HCEC 1CT (cell line): ENCODE measurements around the gene MYO9B.
"Not testable (repeated sequence)": the region's sequence is repeated elsewhere in the genome, so short reads cannot be mapped to it uniquely, and the experiment has no call there.

ENCODE experiments used
- DNase-seq: peaks from one replicate; pipeline ENCODE4 v3.0.0-alpha.2; 2017

MYO9B gene

DNA sequence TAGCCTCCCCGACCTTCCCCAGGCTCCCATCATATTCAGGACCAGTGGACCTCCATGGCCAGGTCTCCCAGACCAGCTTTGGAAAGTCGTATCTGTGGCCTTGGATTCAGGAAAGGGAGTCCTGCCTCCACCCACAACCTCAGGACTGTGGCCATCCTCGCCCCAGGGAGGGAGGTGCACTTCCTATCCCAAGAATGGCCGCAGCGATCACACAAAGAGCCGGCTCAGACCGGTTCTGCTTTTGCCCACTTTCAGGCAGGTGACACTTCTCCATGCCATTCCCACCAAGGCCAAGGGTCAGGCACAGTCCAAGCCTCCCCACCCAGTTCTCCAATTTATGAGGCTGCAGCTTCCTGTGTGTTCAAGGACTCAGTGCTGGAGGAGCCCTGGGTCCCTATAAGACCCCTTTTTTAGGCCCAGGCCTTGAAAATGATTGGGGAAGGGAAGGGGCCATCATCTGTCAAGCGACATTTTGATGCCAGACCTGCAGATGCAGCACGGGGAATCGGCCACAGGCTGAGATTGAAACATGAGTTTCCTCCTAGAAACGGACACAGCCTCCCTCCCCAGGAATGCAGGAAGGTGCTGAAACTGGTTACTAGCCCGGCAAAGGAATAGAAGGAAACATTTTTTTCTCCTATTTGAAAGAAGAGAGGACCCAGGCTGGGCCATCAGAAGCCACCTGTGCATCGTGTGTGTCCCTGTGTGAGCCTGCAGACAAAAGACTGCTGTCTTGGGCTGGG lies 74.0 kb downstream of the MYO9B start:
- no peak for DNase-seq

DNA sequence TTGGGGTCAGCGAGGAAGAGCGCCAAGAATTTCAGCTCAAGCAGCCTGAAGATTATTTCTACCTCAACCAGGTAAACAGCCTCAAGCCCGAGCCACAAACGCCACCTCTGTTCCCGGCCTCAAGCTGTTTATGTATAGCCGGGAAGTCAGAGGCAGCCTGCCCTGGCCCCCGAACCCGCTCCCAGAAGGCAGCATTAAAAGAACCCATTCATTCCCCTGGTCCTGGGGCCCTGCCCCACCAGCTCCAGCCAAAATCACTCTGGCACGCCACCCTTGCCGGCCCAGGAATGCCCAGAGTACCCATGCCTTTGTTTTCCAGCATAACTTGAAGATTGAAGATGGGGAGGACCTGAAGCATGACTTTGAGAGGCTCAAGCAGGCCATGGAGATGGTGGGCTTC lies 78.4 kb downstream of the MYO9B start:
- no peak for DNase-seq

DNA sequence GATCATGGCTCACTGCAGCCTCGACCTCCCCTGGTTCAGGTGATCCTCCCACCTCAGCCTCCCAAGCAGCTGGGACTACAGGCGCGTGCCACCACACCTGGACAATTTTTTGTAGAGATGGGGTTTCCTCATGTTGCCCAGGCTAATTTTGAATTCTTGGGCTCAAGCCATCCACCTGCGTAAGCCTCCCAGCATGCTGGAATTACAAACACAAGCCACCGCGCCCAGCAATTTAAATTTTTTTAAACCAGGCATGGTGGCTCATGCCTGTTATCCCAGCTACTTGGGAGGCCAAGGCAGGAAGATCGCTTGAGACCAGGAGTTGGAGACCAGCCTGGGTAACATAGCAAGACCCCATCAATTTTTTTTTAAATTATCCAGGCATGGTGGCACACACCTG lies 79.7 kb downstream of the MYO9B start:
- DNase-seq, result no peak

DNA sequence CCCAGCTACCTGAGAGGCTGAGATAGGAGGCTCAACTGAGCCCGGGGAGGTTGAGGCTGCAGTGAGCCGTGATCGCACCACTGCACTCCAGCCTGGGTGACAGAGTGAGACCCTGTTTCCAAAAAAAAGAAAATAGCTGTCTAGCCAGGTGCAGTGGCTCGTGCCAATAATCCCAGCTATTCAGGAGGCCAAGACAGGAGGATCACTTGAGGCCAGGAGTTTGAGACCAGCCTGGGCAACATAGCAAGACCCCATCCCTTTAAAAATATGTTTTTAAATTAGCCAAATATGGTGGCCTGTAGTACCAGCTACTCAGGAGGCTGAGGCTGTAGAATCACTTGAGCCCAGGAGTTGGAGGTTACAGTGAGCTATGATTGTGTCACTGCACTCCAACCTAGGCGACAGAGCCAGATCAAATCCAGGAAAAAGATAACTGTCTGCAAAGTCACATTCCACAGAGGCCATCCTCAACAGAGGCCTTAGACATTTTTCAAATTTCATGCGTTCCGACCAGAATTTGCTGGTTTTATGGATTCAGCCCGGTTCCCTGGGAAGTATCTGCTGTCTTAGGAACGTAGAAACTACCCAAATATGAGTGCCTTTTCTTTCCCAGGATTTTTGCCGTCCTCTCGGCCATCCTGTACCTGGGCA lies 80.8 kb downstream of the MYO9B start:
- DNase-seq, result no peak

DNA sequence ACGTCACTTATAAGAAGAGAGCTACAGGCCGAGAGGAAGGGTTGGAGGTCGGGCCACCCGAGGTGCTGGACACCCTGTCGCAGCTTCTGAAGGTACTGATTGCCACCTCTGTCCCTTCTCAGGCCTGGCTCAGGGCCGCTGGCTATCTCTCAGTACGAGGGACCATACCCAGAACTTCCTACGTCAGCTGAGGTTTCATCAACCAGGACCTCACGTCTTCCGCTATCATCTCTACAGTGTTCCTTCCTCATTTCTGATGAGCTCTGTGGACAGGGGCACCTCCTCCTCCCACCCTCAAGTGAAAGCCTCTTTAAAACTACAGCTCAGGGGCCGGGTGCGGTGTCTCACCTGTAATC lies 81.3 kb downstream of the MYO9B start:
- no peak for DNase-seq

DNA sequence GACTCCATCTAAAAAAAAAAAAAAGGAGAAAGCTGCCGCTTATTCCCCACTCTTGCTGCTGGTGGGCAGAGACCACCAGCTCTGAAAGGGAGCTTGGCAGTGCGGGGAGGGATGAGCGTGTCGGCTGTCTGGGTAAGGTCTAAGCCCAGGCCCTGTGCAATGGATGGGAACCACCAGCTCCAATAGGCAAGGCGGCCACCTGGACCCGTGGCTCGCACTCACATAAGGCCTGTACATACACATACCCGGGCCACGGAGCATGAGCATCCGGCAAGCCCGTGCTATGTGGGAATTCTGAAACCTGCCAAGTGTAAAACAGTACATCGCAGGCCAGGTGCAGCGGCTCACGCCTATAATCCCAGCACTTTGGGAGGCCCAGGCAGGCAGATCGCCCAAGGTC lies 83.0 kb downstream of the MYO9B start:
- DNase-seq, result no peak

DNA sequence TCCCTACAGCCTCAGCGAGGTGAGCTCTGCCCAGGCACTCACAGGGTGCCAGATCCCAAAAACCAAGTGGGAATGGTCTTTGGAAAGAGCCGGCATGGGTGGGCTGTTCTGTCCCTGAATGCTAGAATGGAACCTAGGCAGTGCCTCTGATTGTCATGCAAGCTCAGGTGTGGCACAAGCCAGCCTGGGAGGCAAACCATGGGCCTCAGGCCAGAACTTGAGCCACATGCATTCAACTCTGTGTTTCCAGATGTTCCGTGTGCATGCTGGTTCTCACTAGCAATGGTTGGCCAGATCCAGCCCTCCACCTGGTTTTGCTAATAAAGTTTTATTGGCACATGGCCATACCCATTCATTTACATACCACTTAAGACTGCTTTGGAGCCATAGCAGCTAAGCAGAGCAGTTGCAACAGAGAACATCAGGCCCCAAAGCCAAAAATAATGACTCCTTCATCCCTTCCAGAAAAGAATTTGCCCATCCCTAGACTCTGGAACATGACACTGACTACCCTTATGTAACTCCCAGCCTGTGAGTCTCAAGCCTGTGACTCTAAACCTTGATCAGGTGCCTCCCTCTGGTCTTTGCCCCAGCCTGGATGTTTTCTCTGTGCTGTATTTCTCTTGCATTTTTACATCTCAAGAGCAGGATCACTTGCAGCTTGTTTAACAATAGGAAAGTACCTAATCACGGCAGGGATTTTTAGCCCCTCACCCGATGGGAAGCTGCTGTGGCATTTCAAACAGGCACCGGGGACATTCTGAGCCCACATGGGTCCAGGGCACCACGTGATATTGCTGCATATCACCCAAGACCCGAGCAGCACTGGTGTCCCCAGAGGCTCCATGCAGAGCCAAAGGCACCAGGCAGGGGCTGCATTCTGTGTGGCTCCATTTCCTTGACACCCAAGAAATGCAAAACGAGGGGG lies 84.2 kb downstream of the MYO9B start:
- DNase-seq, result no peak

DNA sequence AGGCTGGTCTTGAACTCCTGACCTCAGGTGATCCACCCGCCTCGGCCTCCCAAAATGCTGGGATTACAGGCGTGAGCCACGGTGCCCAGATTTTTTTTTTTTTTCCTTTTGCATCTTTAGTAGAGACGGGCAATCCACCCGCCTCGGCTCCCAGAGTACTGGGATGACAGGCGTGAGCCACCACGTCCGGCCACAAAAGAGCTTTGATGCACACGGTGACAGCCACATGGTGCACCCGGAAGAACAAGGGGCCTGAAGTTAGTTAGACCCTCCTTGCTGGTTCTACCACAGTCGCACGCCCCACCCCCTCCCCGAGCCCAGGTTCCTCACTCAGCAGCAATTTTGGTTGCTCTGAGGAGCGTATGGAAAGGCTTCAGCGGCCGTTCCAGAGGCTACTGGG lies 85.3 kb downstream of the MYO9B start:
- no peak for DNase-seq

DNA sequence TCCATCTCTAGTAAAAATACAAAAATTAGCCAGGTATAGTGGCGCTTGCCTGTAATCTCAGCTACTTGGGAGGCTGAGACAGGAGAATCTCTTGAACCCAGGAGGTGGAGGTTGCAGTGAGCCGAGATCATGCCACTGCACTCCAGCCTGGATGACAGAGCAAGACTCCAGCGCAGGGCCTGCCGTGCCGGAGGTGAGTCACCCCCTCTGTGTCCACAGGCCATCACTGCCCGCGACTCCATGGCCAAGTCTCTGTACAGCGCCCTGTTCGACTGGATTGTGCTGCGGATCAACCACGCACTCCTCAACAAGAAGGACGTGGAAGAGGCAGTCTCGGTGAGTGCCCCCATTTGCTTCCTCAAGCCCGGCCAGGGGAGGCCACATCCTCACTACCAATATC lies 86.6 kb downstream of the MYO9B start:
- DNase-seq, result not testable (repeated sequence)

DNA sequence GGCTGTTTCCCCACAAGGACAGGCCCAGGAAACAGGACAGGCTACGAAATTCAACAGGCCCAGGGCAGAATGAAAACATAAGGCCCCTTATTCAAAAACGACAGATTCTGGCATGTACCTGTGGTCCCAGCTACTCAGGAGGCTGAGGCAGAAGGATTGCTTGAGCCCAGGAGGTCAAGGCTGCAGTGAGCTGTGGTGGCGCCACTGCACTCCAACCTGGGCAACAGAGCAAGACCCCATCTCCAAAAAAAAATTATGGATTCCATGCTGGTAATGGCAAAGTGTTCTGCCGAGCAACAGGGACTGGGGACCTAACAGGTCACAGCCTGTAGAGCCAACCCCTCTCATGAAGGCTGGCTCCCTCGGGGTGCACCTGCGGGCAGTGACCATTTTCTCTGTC lies 87.0 kb downstream of the MYO9B start:
- DNase-seq, result no peak

DNA sequence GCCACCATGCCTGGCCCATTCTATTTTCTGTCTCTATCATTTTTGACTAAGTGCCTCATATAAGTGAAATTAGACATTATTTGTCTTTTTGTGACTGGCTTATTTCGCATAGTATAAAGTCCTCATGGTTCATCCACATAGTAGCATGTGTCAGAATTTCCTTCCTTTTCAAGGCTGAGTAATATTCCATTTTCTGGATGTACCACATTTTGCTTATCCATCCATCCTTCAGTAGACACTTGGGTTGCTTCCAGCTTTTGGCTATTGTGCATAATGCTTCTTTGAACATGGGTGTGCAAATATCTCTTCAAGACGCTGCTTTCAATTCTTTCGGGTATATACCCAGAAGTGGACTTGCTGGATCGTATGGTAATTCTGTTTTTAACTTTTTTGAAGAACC lies 88.1 kb downstream of the MYO9B start:
- DNase-seq, result no peak

DNA sequence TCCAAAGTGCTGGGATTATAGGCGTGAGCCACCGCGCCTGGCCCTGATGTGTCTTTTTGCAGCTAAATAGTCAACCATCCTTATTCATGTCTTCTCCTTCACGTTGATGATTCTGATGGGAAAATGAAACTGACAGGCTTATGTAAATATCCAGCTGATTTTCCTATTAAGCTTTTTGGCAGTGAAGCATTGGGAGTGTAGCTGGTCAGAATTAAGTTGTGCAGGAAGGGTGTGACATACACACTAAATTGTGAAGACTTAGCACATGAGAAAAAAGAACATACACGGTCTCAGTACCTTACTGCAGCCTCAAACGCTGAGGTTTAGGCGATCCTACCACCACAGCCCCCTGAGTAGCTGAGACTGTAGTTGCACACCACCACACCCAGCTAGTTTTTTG lies 89.1 kb downstream of the MYO9B start:
- no peak for DNase-seq

DNA sequence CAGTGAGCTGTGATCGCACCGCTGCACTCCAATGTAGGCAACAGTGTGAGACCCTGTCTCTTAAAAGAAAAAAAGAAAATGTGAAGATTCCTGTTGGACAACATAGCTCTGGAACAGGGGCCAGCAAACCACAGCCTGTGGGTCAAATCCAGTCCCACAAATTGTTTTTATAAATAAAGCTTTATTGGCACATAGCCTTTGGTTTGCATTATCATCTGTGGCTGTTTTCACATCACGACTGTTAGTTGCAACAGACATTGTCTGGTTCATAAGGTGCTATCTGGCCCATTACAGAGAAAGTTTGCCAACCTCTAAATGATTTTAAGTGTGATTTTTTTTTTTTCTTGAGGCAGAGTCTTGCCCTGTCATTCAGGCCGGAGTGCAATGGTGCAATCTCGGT lies 90.1 kb downstream of the MYO9B start:
- DNase-seq, result no peak

DNA sequence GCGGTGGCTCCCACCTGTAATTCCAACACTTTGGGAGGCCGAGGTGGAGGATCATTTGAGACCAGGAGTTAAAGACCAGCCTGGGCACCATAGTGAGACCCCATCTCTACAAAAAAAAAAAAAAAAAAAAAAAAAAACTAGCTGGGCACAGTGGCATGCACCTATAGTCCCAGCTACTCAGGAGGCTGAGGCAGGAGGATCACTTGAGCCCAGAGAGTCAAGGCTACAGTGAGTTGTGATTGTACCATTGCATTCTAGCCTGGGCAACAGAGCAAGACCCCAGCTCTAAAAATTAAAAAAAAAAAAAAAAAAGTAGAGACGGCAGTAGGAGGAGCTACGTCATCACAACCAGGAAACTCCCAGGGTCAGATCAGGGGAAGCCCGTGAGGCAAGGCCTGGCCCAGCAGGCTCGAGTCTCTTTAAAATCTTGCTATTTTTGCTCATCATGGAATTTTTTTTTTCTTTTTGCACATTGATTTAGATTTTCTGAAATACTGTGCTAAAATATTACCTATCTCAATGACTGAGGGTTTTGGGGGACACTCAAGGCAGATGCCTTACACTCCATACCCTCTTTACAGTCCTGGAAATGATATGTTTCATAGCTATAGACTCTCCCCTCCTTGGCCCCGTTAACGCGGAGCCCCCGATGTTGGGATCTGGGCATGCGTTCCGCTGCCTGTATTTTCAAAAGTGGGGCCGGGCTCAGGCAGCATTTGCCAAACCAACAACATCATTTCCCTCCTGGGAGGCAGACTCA lies 95.1 kb downstream of the MYO9B start:
- DNase-seq, result no peak

DNA sequence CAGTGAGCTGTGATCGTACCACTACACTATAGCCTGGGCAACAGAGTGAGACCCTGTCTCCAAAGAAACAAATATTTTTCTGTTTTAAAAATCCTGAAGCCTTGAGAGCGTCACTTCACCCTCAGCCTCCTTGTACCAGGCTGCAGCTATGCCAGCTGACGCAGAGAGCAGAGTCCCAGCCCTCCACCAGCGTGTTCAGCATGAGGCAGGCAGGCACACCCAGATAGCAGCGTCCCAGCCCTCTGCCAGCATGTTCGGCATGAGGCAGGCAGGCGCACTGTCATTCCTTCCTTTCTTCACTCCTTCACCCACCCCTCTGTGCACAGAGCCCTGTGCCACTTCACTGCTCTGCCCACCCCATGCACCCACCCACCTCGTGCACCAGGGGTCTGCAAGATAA lies 96.3 kb downstream of the MYO9B start:
- DNase-seq, result no peak

DNA sequence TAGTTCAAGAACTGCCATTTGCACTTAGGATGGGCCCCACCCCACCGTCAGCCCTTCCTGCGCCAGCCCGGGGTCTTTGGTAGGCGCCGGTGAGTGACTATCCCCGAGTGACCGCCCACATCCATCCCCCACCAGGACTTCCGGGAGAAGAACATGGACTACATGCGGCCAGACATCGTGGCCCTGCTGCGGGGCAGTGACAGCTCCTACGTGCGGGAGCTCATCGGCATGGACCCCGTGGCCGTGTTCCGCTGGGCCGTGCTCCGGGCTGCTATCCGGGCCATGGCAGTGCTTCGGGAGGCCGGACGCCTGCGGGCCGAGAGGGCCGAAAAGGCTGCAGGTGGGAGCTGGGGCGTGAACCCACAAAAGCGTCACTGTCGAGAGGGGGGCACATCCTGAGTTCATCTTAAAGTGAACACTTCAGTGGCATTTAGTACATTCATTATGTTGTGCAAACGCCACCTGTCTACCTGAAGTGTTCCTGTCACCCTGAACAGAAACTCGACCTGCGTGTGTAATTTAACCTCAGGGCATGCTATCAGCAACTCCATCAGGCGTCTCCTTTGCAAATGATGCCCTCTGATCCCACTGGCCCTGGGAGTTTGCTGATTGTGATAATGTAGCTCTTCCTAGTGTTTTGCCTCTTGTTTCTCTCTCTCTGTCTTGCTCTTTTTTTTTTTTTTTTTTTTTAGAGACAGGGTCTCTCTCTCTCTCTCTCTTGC lies 97.2 kb downstream of the MYO9B start:
- no peak for DNase-seq

DNA sequence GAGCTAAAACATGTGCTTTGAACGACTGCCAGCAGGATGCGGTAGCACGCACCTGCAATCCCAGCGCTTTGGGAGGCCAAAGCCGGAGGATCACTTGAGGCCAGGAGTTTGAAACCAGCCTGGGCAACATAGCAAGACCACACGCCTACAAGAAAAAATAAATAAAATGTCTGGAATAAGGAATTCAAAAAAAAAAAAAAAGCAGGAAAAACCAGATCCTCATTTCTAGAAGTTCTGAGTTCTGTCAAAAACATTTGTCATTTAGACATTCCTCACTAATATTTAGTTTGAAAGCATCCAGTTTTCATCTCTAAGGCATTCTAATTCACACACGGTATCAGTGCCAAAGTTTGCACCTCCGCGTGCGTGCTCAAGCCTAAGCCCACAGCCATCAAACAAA lies 102.7 kb downstream of the MYO9B start:
- no peak for DNase-seq

DNA sequence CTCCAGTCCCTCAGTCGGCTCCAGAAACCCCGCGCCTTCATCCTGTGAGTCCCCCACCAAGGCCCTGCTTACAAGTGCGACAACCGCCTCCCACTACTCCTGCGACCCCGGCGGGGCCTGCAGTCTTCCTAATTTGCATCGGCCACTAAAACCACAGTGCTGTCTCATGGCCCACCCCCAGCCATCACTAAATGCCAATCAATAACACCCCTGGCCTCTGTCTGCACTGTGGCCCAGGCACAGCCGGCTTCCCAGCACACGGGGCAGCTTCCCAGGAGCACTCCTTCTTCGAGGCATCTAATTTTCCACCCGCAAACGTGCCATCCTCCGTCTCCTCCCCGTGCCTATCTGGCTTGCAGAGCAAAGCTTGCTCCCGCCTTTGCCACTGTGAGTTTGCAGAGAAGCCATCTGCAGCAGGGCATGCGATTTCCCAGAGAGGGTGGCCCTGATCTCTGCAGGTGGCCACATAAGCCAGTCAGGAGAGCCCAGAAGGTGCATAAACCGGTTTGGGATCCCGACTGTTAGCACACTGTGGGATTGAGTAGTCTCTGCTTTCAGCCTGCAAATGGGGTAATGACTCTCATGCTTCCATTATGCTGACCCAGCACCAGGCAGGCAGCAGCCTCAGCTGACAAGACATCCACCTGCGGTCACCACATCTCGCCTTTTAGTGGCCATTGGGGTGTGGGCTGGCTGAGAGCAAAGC lies 105.6 kb downstream of the MYO9B start:
- no peak for DNase-seq

DNA sequence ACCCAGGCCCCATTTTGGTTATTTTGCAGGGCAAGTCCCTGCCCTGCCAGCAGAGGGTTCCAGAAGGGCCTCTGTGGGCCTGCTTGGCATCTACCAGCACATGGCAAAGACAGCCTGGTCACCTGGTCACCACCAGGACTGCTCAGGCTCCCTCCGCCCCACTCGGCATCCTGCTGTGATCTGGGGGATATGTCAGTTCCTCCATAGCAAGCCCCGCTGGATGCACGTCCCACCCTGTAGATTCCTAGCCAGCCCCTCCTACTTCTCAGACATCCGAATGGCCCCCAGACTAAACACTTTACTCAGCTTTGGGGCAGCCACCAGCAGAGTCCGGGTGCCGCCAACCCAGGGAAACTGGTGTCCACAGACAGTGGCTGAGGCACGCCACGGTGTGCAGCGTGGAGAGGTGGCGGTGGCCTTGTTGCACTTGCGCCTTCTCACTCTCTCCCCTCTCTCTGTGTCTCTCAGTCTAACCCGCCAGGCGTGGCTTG lies 107.7 kb downstream of the MYO9B start:
- DNase-seq, result no peak

DNA sequence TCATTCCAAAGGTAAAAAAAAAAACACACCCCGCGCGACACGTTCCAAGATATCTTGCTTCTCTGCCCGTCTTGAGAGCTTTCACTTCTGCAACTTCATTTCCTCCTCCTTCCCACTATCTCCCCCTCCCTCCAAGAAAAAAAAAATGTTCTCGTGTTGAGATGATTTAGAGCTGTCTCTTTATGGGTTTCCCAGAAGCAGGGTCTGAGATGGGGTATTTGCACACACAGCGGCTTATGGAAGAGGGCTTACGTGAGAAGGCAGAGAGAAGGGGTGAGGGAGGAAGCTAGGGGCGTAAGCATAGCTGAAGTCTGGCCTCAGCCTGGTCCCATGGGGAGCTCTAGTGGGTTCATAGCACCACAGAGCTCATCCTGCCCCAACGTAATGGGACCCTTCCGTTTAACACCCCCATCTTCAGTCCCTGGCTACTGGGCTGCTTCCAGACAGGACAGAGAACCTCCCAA lies 108.3 kb downstream of the MYO9B start:
- DNase-seq, result no peak

DNA sequence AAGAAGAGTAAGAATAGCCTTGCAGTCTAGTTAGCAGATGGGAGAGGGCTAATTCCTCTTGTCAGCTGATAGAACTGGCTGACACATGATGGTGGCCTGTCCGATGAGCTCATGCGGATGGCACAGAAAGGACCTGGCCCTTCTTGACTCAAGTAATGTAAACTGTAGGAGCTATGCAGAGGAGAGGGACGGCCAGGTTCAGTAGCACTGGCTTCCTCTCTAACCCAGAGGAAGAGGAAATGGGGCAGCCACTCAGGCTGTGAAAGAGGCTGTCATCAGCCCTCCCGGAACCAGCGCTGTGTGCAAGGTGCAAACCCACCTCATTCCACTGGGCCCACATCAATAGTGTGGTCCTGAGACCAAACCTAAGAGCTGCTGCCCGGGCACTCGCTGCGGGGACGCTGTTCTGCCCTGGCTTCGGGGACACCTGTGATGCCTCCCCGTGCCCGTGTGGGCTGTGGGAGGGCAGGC lies 108.8 kb downstream of the MYO9B start:
- no peak for DNase-seq
